Measurements from ENCODE around the gene FOXR1. TPM values are rescaled to one million over a fixed set of nuclear protein-coding genes. Genes with fewer than 3 reads are reported as not detected.

Gene FOXR1
- total RNA-seq, 2 donors from 2014 or later, result not detected

DNA sequence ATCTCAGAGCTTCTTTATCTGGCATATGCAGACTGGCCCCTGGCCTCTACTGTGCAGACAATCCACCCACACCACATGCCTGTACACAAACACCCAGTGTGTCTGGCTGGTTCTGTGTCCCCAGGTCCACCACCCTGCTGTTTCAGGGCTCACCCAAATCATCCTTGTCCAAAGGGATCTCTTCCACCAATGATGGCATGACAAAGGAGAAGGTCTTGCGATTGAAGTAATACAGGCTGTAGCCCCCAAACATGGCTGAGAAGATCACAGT, 57.4 kb downstream of the FOXR1 start:
- no peak overlapping the region for H3K4me3 ChIP-seq
- DNase-seq (ENCODE audit: low spot score), result no peak
- no peak overlapping the region for H3K27ac ChIP-seq
- TF ChIP-seq, protein P1, sequence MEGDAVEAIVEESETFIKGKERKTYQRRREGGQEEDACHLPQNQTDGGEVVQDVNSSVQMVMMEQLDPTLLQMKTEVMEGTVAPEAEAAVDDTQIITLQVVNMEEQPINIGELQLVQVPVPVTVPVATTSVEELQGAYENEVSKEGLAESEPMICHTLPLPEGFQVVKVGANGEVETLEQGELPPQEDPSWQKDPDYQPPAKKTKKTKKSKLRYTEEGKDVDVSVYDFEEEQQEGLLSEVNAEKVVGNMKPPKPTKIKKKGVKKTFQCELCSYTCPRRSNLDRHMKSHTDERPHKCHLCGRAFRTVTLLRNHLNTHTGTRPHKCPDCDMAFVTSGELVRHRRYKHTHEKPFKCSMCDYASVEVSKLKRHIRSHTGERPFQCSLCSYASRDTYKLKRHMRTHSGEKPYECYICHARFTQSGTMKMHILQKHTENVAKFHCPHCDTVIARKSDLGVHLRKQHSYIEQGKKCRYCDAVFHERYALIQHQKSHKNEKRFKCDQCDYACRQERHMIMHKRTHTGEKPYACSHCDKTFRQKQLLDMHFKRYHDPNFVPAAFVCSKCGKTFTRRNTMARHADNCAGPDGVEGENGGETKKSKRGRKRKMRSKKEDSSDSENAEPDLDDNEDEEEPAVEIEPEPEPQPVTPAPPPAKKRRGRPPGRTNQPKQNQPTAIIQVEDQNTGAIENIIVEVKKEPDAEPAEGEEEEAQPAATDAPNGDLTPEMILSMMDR (IDR thresholded peaks at IDR 0.05), result no peak
- H3K36me3 ChIP-seq, result peaks cover 7% of the 10 kb centered on the region
- no peak for ATAC-seq (ENCODE audit: insufficient number of reproducible peaks, low FRiP score, low read depth)
- no peaks in the 10 kb centered on the region for H3K9me3 ChIP-seq
- H3K4me1 ChIP-seq (ENCODE audit: control insufficient read depth in 1 of 2, low read depth in 2 of 2), result peaks cover 8 to 34% of the 10 kb centered on the region in 2 donors
- H3K27me3 ChIP-seq (replicated peaks; ENCODE audit: insufficient read depth), result no peaks in the 10 kb centered on the region

DNA sequence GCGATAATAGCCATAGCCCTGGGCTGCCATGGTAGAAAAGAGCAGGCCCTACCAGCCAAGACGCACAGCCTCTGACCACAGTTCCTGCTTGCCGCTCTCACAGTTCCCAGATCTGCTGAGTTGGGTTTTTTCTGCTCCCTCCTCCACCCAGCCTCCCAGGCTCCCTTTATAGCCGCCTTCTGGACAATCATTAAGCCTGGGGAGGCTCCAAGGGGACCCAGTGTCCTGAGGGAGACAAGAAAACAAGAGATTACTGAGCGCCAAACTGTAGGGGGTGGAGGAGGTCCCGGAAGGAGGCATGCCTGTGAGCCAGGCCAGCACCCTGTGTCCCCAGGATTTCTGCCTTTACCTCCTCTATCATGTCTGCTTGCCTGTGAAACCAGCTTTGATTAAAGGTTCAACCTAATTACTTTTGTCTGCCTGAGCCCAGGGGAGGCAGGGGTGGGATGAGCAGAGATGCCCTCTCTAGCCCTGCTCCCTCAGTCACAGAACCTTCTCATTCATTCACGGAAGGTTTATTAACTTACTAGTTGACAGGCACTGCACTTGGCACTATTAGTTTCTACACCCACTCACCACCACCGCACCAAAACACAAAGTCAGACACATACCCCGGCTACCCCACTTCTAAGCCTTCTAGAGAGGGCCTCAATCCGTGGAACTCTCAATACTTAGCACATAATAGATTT, 57.9 kb downstream of the FOXR1 start:
- H3K27ac ChIP-seq, result peak overlapping the region; percentile 58 to 73
- no peak for DNase-seq (ENCODE audit: low spot score)

GRCh38 chr11:119030029-119030328, 58.4 kb downstream of the FOXR1 start:
- peak overlapping the region; percentile 94 for H3K4me3 ChIP-seq
- H3K27me3 ChIP-seq (replicated peaks; ENCODE audit: insufficient read depth), result no peaks in the 10 kb centered on the region
- H3K9me3 ChIP-seq, result no peaks in the 10 kb centered on the region
- H3K4me1 ChIP-seq (ENCODE audit: control insufficient read depth in 1 of 2, low read depth in 2 of 2), result peaks cover 8 to 26% of the 10 kb centered on the region in 2 donors
- H3K27ac ChIP-seq, result peak overlapping the region; percentile 58 to 73
- H3K36me3 ChIP-seq, result peaks cover 4% of the 10 kb centered on the region
- ATAC-seq (ENCODE audit: insufficient number of reproducible peaks, low FRiP score, low read depth), result no peak
- DNase-seq (ENCODE audit: low spot score), result no peak
- TF ChIP-seq, protein P1 (IDR thresholded peaks at IDR 0.05), result no peak

More for the DNA sequence above, 57.9 kb downstream of the FOXR1 start:
- TF ChIP-seq, protein P1 (IDR thresholded peaks at IDR 0.05), result no peak
- H3K27me3 ChIP-seq (replicated peaks; ENCODE audit: insufficient read depth), result no peaks in the 10 kb centered on the region
- H3K4me3 ChIP-seq, result peak overlapping the region; percentile 94
- no peak for ATAC-seq (ENCODE audit: insufficient number of reproducible peaks, low FRiP score, low read depth)
- H3K9me3 ChIP-seq, result no peaks in the 10 kb centered on the region
- peaks cover 8 to 31% of the 10 kb centered on the region in 2 donors for H3K4me1 ChIP-seq (ENCODE audit: control insufficient read depth in 1 of 2, low read depth in 2 of 2)
- peaks cover 7% of the 10 kb centered on the region for H3K36me3 ChIP-seq

DNA sequence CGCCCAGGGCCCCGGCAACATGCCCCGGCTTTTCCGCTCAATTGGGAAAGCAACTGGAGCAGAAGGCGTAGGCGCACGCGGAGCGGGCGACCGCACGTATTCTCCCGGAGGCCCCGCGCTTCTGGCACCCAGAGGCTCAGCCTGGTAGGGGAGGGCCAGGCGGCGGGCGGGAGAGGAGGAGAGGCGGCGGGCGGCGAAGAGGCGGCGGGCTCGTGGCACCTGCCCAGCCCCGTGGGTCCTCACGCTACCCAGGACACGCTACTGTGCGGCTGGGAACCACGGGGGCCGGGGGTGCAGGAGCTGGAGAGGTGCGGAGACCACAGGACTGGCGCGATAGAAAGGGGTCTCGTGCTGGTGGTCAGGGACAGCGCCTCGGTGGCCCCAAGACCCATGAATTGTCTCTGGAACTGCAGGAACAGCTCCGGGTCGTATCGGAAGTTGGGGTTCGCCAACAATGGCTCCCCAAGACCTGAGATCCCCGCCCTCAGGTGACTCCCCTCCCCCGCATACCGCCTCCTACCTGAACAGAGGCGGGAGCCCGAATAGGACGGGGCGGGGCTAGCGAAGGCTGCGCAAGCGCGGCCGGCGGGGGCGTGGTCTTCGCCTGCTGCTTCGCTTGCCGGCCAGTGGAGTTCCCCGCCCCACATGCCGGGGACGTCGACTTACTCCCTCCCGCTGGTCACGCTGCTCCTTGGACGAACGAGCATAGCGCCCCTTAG, 58.9 kb downstream of the FOXR1 start, which contains the start of gene SLC37A4:
SLC37A4 (minus strand) TSS at position 549 of the 719 bp plus-strand sequence.
- ATAC-seq (ENCODE audit: insufficient number of reproducible peaks, low FRiP score, low read depth) (peak; percentile 84), DNase-seq (ENCODE audit: low spot score) (peak; percentile 89)
- Histone ChIP-seq H3K27me3 (replicated peaks; ENCODE audit: insufficient read depth) (no peaks in the 10 kb centered on the region), H3K4me1 (ENCODE audit: control insufficient read depth in 1 of 2, low read depth in 2 of 2) (peaks cover 8 to 20% of the 10 kb centered on the region in 2 donors), H3K4me3 (peak within 1 kb of the TSS; percentile 94), H3K27ac (peak within 1 kb of the TSS; percentile 58 to 73), H3K36me3 (no peaks in the 10 kb centered on the region), H3K9me3 (no peaks in the 10 kb centered on the region)
- TF ChIP-seq, protein P1 (IDR thresholded peaks at IDR 0.05), result peak; percentile 80

Other genes with a start within 250 kb of the FOXR1 start
- 100 to 1,000 TPM in 1 of 2 donors, 10 to 100 TPM in 1; 77.2 to 161 TPM for gene DDX6, start 180.6 kb upstream of the FOXR1 start, total RNA-seq
- not detected for gene CXCR5, start 87.9 kb upstream of the FOXR1 start, total RNA-seq
- gene BCL9L, start 45.8 kb upstream of the FOXR1 start, total RNA-seq, result 10 to 100 TPM; 28.6 to 68.8 TPM
- not detected for gene UPK2, start 15.5 kb upstream of the FOXR1 start, total RNA-seq
- gene CENATAC, start 26.4 kb downstream of the FOXR1 start, total RNA-seq, result 100 to 1,000 TPM in 1 of 2 donors, 10 to 100 TPM in 1; 63.5 to 128 TPM
- gene RPS25, start 46.6 kb downstream of the FOXR1 start, total RNA-seq, result 100 to 1,000 TPM; 672 to 840 TPM
- 10 to 100 TPM; 58.2 to 63.0 TPM for gene TRAPPC4, start 47.0 kb downstream of the FOXR1 start, total RNA-seq
- gene SLC37A4, start 59.1 kb downstream of the FOXR1 start, total RNA-seq, result 10 to 100 TPM; 12.5 to 15.0 TPM
- gene HYOU1, start 85.4 kb downstream of the FOXR1 start, total RNA-seq, result 100 to 1,000 TPM in 1 of 2 donors, 10 to 100 TPM in 1; 94.1 to 140 TPM
- gene VPS11, start 96.1 kb downstream of the FOXR1 start, total RNA-seq, result 10 to 100 TPM; 32.0 to 35.3 TPM
- 10 to 100 TPM in 1 of 2 donors, 1 to 10 TPM in 1; 5.7 to 27.2 TPM for gene HMBS, start 113.1 kb downstream of the FOXR1 start, total RNA-seq
- 10 to 100 TPM; 21.4 to 44.3 TPM for gene DPAGT1, start 130.1 kb downstream of the FOXR1 start, total RNA-seq
- gene C2CD2L, start 135.6 kb downstream of the FOXR1 start, total RNA-seq, result 10 to 100 TPM; 10.0 to 13.4 TPM
- 10 to 100 TPM; 13.4 to 34.7 TPM for gene HINFP, start 149.8 kb downstream of the FOXR1 start, total RNA-seq
- gene ABCG4, start 177.3 kb downstream of the FOXR1 start, total RNA-seq, result 1 to 10 TPM in 1 of 2 donors, not detected in 1; 1.6 TPM
- 10 to 100 TPM; 18.9 to 20.2 TPM for gene NLRX1, start 197.0 kb downstream of the FOXR1 start, total RNA-seq
- gene NHERF4, start 213.7 kb downstream of the FOXR1 start, total RNA-seq, result under 1 TPM in 1 of 2 donors, not detected in 1; 0.41 TPM
- gene CBL, start 234.6 kb downstream of the FOXR1 start, total RNA-seq, result 10 to 100 TPM; 21.0 to 23.2 TPM

Data from thoracic aorta (tissue), 2 donors.